ENCODE data around the gene SRL.

GRCh38 chr16:4277987-4278513 is 36.2 kb upstream of the SRL start:
- TF ChIP-seq CTCF (IDR thresholded peaks at IDR 0.05) (no peak), CREM (CRISPR knock-in tag; IDR thresholded peaks at IDR 0.05) (no peak), MAX (CRISPR knock-in tag; IDR thresholded peaks at IDR 0.05) (no peak), ELF4 (CRISPR knock-in tag; IDR thresholded peaks at IDR 0.05; ENCODE audit: low read depth) (no peak), CREB1 (CRISPR knock-in tag; IDR thresholded peaks at IDR 0.05) (no peak), GABPB1 (CRISPR knock-in tag; IDR thresholded peaks at IDR 0.05) (no peak), RELA (CRISPR knock-in tag; IDR thresholded peaks at IDR 0.05; ENCODE audit: borderline replicate concordance) (no peak), NR3C1 (CRISPR knock-in tag; conservative IDR thresholded peaks at IDR 0.05; ENCODE audit: low read depth) (no peak), USF1 (CRISPR knock-in tag; IDR thresholded peaks at IDR 0.05) (no peak), RORB (CRISPR knock-in tag; IDR thresholded peaks at IDR 0.05) (no peak), SP1 (CRISPR knock-in tag; conservative IDR thresholded peaks at IDR 0.05) (no peak)
- TF ChIP-seq, protein P1, sequence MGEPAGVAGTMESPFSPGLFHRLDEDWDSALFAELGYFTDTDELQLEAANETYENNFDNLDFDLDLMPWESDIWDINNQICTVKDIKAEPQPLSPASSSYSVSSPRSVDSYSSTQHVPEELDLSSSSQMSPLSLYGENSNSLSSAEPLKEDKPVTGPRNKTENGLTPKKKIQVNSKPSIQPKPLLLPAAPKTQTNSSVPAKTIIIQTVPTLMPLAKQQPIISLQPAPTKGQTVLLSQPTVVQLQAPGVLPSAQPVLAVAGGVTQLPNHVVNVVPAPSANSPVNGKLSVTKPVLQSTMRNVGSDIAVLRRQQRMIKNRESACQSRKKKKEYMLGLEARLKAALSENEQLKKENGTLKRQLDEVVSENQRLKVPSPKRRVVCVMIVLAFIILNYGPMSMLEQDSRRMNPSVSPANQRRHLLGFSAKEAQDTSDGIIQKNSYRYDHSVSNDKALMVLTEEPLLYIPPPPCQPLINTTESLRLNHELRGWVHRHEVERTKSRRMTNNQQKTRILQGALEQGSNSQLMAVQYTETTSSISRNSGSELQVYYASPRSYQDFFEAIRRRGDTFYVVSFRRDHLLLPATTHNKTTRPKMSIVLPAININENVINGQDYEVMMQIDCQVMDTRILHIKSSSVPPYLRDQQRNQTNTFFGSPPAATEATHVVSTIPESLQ (CRISPR knock-in tag; IDR thresholded peaks at IDR 0.05): no peak
- TF ChIP-seq, protein P2, sequence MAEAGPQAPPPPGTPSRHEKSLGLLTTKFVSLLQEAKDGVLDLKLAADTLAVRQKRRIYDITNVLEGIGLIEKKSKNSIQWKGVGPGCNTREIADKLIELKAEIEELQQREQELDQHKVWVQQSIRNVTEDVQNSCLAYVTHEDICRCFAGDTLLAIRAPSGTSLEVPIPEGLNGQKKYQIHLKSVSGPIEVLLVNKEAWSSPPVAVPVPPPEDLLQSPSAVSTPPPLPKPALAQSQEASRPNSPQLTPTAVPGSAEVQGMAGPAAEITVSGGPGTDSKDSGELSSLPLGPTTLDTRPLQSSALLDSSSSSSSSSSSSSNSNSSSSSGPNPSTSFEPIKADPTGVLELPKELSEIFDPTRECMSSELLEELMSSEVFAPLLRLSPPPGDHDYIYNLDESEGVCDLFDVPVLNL (CRISPR knock-in tag; IDR thresholded peaks at IDR 0.05; ENCODE audit: borderline replicate concordance, low read depth): no peak
- TF ChIP-seq, protein P3, sequence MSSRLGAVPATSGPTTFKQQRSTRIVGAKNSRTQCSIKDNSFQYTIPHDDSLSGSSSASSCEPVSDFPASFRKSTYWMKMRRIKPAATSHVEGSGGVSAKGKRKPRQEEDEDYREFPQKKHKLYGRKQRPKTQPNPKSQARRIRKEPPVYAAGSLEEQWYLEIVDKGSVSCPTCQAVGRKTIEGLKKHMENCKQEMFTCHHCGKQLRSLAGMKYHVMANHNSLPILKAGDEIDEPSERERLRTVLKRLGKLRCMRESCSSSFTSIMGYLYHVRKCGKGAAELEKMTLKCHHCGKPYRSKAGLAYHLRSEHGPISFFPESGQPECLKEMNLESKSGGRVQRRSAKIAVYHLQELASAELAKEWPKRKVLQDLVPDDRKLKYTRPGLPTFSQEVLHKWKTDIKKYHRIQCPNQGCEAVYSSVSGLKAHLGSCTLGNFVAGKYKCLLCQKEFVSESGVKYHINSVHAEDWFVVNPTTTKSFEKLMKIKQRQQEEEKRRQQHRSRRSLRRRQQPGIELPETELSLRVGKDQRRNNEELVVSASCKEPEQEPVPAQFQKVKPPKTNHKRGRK (CRISPR knock-in tag; IDR thresholded peaks at IDR 0.05; ENCODE audit: borderline replicate concordance): no peak
